Peyer's patch (tissue), 4 donors: ENCODE results near the gene RECK. TPM values are rescaled to one million over a fixed set of nuclear protein-coding genes. Genes with fewer than 3 reads are reported as not detected.

Experiments
- DNase-seq, 3 donors: peaks; one replicate each; pipeline ENCODE4 v3.0.0-alpha.2; 2017 to 2019
- H3K27ac ChIP-seq, 4 donors: fragments of 200-600 bp; sonication (generic); one replicate each; pipeline ENCODE4 v1.5.1; 2016 to 2019
- H3K27me3 ChIP-seq, 2 donors: fragments of 200-600 bp; sonication (generic); one replicate each; pipeline ENCODE4 v1.5.1; 2019
- H3K36me3 ChIP-seq, 3 donors: fragments of 200-600 bp; sonication (generic); one replicate each; pipeline ENCODE4 v1.5.1; 2016 to 2019
- H3K4me1 ChIP-seq, 4 donors: fragments of 200-600 bp; sonication (generic); one replicate each; pipeline ENCODE4 v1.5.1; 2016 to 2019
- H3K4me3 ChIP-seq, 4 donors: fragments of 200-600 bp; sonication (generic); 1 replicate in 3 of 4; 2 replicates in 1 of 4; pipeline ENCODE4 v1.5.1; 2016 to 2019; ENCODE audit warnings: mild to moderate bottlenecking in 1 of 4
- H3K9me3 ChIP-seq, 4 donors: fragments of 200-600 bp; sonication (generic); one replicate each; pipeline ENCODE4 v1.5.1; 2016 to 2019; ENCODE audit warnings: mild to moderate bottlenecking in 1 of 4
- POLR2A ChIP-seq, 2 donors: fragments of 450-650 bp; IDR thresholded peaks; one replicate each; pipeline ENCODE4 v1.5.1; 2017; ENCODE audit warnings: antibody characterized with exemption in 2 of 2, mild to moderate bottlenecking in 2 of 2, moderate library complexity in 2 of 2
- total RNA-seq, 4 donors: library from RNA; depleted of rRNA; stranded (reverse); fragments of >200 nt; gene quantifications; one replicate each; pipeline ENCODE4 v1.1.0, GENCODE V29; 2016
- TF ChIP-seq, protein P1 (sequence below), 6 experiments: fragments of 450-650 bp in 4 of 6; fragments of 200-600 bp in 2 of 6; sonication (generic) in 1 of 6; IDR thresholded peaks; one replicate each; pipeline ENCODE4 v1.5.1; 2017 to 2019; ENCODE audit warnings: antibody characterized with exemption in 6 of 6, mild to moderate bottlenecking in 3 of 6, moderate library complexity in 1 of 6

The RECK gene
- total RNA-seq, 4 donors from 2014 or later: 1.9 to 8.3 (median 5.9) TPM

DNA sequence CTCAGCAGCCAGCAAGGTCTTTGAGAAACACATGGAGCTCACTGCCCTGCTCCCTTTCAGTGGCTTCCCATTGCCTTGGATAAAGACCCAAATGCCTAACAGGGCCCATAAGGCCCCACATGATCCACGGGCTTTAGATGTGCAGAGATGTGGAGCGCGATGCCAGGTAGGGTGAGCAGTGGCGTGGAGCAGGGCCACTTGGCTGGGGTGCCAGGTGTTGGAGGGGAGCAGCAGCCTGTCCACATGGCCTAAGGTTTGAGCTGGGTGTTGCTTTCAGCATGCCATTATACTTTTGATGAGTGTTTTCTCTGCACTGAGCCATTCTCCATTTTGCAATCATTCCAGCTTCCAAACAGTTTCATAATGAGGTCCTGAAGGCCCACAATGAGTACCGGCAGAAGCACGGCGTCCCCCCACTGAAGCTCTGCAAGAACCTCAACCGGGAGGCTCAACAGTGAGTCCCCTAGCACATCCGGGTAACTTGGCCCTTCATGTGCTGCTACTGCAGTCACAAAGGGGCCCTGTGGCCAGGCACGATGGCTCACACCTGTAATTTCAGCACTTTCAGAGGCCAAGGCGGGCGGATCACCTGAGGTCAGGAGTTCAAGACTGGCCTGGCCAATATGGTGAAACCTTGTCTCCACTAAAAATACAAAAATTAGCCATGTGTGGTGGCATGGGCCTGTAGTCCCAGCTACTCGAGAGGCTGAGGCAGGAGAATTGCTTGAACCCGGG is 110.9 kb downstream of the RECK start:
- Histone ChIP-seq H3K27ac (peak overlapping the region in 3 of 4 donors; percentile 63 to 81 (median 77)), H3K4me1 (peaks cover 4 to 67% (median 48%) of the 10 kb centered on the region in 4 donors)
- TF ChIP-seq, protein P1, sequence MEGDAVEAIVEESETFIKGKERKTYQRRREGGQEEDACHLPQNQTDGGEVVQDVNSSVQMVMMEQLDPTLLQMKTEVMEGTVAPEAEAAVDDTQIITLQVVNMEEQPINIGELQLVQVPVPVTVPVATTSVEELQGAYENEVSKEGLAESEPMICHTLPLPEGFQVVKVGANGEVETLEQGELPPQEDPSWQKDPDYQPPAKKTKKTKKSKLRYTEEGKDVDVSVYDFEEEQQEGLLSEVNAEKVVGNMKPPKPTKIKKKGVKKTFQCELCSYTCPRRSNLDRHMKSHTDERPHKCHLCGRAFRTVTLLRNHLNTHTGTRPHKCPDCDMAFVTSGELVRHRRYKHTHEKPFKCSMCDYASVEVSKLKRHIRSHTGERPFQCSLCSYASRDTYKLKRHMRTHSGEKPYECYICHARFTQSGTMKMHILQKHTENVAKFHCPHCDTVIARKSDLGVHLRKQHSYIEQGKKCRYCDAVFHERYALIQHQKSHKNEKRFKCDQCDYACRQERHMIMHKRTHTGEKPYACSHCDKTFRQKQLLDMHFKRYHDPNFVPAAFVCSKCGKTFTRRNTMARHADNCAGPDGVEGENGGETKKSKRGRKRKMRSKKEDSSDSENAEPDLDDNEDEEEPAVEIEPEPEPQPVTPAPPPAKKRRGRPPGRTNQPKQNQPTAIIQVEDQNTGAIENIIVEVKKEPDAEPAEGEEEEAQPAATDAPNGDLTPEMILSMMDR (IDR thresholded peaks at IDR 0.05): no peak
- TF ChIP-seq POLR2A (IDR thresholded peaks at IDR 0.05): no peak

DNA sequence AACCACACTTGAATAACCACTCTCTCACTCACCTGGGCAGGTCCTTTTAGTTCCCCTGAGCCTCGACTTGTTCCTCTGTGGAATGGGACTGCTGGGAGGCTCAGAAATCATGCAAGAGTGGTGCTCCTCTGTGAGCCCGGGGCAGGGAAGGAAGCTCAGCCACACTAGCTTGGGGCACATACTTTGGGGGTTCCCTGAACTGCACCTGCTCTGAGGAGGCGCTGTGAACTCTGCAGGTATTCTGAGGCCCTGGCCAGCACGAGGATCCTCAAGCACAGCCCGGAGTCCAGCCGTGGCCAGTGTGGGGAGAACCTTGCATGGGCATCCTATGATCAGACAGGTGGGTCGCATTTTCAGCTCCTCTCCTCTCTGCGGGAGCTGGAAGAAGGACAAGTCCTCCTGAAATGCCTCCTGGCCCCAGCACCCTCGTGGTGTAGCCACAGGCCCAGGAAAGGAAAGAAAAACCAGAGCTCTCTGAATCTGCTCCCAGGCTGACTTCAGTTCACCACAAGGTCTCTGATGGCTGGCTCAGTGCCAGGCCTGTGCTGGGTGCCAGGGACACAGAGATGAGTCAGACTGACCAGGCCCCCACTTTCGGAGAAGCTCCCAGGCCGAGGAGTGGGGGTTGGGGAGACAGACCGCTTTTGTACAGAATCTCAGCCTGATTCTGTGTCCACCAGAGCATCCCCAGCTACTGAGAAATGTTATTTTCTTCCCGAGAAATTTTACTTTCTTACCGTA is 111.8 kb downstream of the RECK start:
- Histone ChIP-seq H3K36me3 (no peaks in the 10 kb centered on the region), H3K9me3 (no peaks in the 10 kb centered on the region), H3K27ac (peak overlapping the region; percentile 49 to 81 (median 70)), H3K4me3 (no peak overlapping the region), H3K27me3 (no peaks in the 10 kb centered on the region), H3K4me1 (peaks cover 0 to 58% (median 44%) of the 10 kb centered on the region in 4 donors)
- peak; percentile 73 to 95 (median 89) for DNase-seq
- no peak for TF ChIP-seq POLR2A (IDR thresholded peaks at IDR 0.05)
- TF ChIP-seq, protein P1 (IDR thresholded peaks at IDR 0.05): no peak

More for the DNA sequence above, 110.9 kb downstream of the RECK start:
- no peaks in the 10 kb centered on the region for H3K9me3 ChIP-seq
- no peak overlapping the region for H3K4me3 ChIP-seq
- H3K36me3 ChIP-seq: no peaks in the 10 kb centered on the region
- no peaks in the 10 kb centered on the region for H3K27me3 ChIP-seq
- DNase-seq: no peak

- H3K4me1 ChIP-seq: peaks cover 0 to 54% (median 42%) of the 10 kb centered on the region in 4 donors
- no peaks in the 10 kb centered on the region for H3K27me3 ChIP-seq
- H3K36me3 ChIP-seq: no peaks in the 10 kb centered on the region
- H3K27ac ChIP-seq: peak overlapping the region; percentile 49 to 81 (median 70)
- H3K4me3 ChIP-seq: no peak overlapping the region
- no peak for TF ChIP-seq POLR2A (IDR thresholded peaks at IDR 0.05)
- TF ChIP-seq, protein P1 (IDR thresholded peaks at IDR 0.05): no peak
- no peaks in the 10 kb centered on the region for H3K9me3 ChIP-seq
- no peak for DNase-seq
Measured at GRCh38 chr9:36149197-36149596, 112.5 kb downstream of the RECK start.

DNA sequence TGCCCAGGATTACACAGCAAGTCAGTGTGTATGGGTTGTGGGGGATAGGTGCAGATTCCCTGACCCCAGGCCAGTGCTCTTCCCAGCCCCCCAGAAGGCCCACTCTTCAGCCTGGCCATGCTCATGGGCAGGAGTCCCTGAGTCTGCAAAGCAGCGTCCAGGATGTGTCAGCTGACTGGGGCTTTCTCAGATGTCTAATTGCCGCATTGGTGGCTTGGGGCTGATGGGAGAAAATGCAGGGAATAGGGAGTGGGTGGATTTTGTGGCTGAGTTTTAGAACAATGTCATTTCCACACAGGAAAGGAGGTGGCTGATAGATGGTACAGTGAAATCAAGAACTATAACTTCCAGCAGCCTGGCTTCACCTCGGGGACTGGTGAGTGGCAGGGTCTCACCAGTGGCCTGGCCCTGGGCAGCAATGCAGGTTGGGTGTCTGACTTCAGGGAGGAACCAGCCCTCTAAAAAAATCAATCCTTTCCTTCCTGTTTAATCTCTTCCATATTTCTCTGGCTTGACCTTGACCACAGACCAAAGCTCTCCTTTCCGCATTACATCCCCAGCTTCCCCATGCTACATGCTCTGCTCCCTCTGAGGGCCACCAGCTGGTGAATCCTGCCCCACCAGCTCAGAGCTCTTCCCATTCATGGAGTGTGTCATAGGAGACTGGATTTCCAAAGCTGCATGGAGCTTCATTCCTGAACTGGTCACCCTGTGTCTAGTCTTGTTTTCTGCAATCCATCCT is 114.0 kb downstream of the RECK start:
- TF ChIP-seq, protein P1 (IDR thresholded peaks at IDR 0.05): no peak
- H3K4me1 ChIP-seq: peaks cover 0 to 60% (median 36%) of the 10 kb centered on the region in 4 donors
- H3K27me3 ChIP-seq: no peaks in the 10 kb centered on the region
- peak overlapping the region; percentile 63 to 88 (median 80) for H3K27ac ChIP-seq
- no peaks in the 10 kb centered on the region for H3K9me3 ChIP-seq
- H3K4me3 ChIP-seq: no peak overlapping the region
- no peak for DNase-seq
- H3K36me3 ChIP-seq: peaks cover 0 to 2% (median 0%) of the 10 kb centered on the region in 3 donors
